Mesodermal cell (in vitro differentiated cells): ENCODE measurements around the gene LSMEM2.
A peak's percentile ranks its signal among the peaks of the same experiment; 100 is the strongest.

Experiments used
- H3K27ac ChIP-seq: 2 replicates; pipeline ENCODE4 v1.7.0; 2013; ENCODE audit warnings: mild to moderate bottlenecking, low read depth, low read length, moderate library complexity; ENCODE audit not compliant: severe bottlenecking
- H3K36me3 ChIP-seq: 2 replicates; pipeline ENCODE4 v1.7.1; 2013; ENCODE audit warnings: mild to moderate bottlenecking, low read length, moderate library complexity; ENCODE audit not compliant: control insufficient read depth, insufficient read depth
- H3K4me1 ChIP-seq: one replicate; pipeline ENCODE4 v1.7.1; 2013; ENCODE audit warnings: mild to moderate bottlenecking, low read length; ENCODE audit not compliant: insufficient read depth, control insufficient read depth, poor library complexity, severe bottlenecking
- H3K4me3 ChIP-seq: 2 replicates; pipeline ENCODE4 v1.7.0; 2013; ENCODE audit warnings: low read length, control low read depth, mild to moderate bottlenecking; ENCODE audit not compliant: insufficient read depth, poor library complexity, severe bottlenecking; ENCODE audit errors: extremely low read depth
- H3K9me3 ChIP-seq: 2 replicates; pipeline ENCODE4 v1.7.1; 2013; ENCODE audit warnings: mild to moderate bottlenecking, low read length, moderate library complexity; ENCODE audit not compliant: control insufficient read depth
- WGBS, 2 experiments: methylation state at CpG; one replicate each; pipeline ENCODE4 v1.1.5; 2013; ENCODE audit warnings: missing lambda C conversion rate in 2 of 2; ENCODE audit not compliant: insufficient coverage in 2 of 2; 5-methylcytosine and 5-hydroxymethylcytosine counted together

LSMEM2 gene

DNA sequence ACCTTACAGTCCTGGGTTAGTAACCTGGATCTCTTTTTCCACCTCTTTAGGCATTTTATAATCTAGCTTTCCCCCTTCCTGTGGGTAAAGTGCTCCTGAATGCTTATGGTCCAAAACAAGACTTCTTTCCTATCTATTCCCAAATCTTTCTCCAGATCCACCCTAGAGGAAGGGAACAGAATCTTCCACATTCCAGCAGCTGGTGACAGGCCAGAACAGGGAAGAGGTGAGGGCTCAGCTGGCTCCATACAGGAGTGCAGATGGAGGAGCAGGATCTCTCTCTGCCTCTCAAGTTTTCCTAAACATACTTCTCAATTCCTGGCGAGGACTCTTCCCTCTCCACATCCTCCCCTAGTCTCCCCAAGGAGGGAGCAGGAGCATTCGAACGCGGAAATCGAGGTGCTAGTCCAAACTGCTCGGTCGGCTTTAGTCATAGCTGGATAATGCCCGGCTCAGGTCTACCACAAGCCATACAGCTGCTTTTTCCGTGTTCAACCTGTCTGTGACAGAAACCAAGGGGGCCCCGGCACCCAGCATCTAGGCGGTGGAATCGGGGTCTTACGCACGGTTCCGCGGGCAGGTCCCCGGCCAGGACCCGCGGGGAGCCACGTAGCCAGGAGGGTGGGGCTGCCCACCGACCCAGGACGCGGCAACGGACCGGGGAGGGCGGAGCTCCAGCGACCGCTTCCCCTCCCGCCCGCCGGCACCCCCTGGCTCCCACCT lies 57.7 kb downstream of the LSMEM2 start:
- H3K27ac ChIP-seq: peak overlapping the region; percentile 92
- H3K4me1 ChIP-seq: peaks cover 23% of the 10 kb centered on the region
- WGBS, 2 experiments: 0% methylated on average over 24 to 31 of the region's 31 CpGs
- H3K4me3 ChIP-seq: peak overlapping the region; percentile 99
- peaks cover 24% of the 10 kb centered on the region for H3K36me3 ChIP-seq
- no peaks in the 10 kb centered on the region for H3K9me3 ChIP-seq

DNA sequence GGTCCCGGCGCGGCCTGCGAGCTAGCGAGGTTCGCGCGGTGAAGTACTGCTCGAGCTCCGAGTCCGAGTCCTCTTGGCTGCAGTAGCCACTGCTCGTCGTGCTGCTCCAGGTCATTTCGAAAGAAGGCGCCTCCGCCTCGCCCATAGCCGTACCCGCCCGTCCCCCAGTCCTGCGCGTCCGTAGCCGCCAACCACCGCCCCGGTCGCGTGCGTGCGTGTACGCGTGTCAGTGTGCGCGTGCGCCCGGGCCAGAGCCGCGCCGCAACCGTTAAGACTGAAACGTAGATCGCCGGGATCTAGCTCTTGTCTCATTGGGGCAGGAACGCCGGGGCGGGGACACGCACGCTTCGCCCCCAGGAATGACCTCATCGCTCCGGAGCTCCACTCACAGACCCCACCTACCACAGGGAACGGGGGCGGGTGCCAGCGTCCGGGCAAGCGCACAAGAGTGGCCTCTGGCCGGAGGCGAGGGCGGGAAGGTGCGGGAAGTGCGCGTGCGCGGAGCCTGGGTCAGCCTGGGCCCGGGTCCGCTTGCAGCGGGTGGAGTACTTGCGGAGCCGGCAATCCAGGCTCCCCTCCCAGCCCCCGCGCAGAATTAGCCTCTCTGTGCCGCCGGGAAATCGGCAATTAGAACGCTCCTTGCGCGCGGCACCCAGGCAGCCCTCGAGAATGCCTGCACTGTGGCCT lies 58.4 kb downstream of the LSMEM2 start:
- Histone ChIP-seq H3K4me1 (peaks cover 23% of the 10 kb centered on the region), H3K27ac (peak overlapping the region; percentile 92), H3K4me3 (peak overlapping the region; percentile 99), H3K9me3 (no peaks in the 10 kb centered on the region), H3K36me3 (peaks cover 17% of the 10 kb centered on the region)
- WGBS, 2 experiments: 0 to 1% methylated on average over 62 to 76 of the region's 79 CpGs
